ENCODE measurements around the gene FEM1C.

DNA sequence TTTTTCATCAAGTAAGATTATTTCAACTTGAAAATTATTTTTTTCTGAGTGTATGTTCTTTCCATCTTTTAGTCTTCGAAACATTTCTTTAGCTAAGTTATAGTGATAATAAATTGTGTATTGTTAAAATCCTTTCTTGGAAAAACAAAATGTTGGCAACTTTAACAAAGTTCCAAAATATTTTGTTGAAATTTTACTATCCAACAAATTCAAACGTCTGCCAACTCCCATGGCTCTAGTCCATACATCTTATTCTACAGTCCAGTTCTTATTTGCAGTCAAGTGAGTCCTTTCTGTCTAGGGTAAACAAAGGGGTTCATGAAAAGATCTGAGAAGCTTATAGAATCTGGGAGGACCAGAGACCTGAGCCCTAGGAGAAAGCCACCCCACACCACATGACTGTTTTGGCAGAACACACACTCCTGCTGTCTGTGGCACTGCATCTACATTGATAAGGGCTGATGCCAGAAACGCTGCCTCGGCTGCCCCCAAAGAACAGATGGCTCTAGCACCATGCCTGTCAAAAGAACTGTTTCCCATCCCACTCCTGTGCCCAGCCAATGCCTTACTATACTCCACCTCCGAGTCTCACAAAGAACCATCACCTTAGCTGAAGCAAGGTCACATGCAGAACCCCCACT, 47.5 kb downstream of the FEM1C start:
- TF ChIP-seq, protein P1, sequence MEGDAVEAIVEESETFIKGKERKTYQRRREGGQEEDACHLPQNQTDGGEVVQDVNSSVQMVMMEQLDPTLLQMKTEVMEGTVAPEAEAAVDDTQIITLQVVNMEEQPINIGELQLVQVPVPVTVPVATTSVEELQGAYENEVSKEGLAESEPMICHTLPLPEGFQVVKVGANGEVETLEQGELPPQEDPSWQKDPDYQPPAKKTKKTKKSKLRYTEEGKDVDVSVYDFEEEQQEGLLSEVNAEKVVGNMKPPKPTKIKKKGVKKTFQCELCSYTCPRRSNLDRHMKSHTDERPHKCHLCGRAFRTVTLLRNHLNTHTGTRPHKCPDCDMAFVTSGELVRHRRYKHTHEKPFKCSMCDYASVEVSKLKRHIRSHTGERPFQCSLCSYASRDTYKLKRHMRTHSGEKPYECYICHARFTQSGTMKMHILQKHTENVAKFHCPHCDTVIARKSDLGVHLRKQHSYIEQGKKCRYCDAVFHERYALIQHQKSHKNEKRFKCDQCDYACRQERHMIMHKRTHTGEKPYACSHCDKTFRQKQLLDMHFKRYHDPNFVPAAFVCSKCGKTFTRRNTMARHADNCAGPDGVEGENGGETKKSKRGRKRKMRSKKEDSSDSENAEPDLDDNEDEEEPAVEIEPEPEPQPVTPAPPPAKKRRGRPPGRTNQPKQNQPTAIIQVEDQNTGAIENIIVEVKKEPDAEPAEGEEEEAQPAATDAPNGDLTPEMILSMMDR (IDR thresholded peaks at IDR 0.05) = no peak
- TF ChIP-seq SIN3A (IDR thresholded peaks at IDR 0.05; ENCODE audit: borderline replicate concordance, insufficient read depth, low read depth, low read length) = no peak
- TF ChIP-seq POLR2AphosphoS5 (IDR thresholded peaks at IDR 0.05; ENCODE audit: low read depth, low read length) = no peak
- TF ChIP-seq, protein P2, sequence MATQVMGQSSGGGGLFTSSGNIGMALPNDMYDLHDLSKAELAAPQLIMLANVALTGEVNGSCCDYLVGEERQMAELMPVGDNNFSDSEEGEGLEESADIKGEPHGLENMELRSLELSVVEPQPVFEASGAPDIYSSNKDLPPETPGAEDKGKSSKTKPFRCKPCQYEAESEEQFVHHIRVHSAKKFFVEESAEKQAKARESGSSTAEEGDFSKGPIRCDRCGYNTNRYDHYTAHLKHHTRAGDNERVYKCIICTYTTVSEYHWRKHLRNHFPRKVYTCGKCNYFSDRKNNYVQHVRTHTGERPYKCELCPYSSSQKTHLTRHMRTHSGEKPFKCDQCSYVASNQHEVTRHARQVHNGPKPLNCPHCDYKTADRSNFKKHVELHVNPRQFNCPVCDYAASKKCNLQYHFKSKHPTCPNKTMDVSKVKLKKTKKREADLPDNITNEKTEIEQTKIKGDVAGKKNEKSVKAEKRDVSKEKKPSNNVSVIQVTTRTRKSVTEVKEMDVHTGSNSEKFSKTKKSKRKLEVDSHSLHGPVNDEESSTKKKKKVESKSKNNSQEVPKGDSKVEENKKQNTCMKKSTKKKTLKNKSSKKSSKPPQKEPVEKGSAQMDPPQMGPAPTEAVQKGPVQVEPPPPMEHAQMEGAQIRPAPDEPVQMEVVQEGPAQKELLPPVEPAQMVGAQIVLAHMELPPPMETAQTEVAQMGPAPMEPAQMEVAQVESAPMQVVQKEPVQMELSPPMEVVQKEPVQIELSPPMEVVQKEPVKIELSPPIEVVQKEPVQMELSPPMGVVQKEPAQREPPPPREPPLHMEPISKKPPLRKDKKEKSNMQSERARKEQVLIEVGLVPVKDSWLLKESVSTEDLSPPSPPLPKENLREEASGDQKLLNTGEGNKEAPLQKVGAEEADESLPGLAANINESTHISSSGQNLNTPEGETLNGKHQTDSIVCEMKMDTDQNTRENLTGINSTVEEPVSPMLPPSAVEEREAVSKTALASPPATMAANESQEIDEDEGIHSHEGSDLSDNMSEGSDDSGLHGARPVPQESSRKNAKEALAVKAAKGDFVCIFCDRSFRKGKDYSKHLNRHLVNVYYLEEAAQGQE (IDR thresholded peaks at IDR 0.05; ENCODE audit: insufficient read depth in 1 of 2, low read depth in 2 of 2, low read length in 1 of 2) = no peak
- TF ChIP-seq TCF7L2 (IDR thresholded peaks at IDR 0.05; ENCODE audit: low read depth, low read length) = no peak

Measured in Panc1 (cell line).